CD4-positive, alpha-beta T cell treated with Interleukin-17A for 4 hours (primary cell): ENCODE data around the gene FXYD5.

ENCODE experiments used
- DNase-seq: peaks from one replicate; pipeline ENCODE4 v3.0.0-alpha.2; 2020; ENCODE audit warnings: mixed read lengths

The FXYD5 gene, protein sequence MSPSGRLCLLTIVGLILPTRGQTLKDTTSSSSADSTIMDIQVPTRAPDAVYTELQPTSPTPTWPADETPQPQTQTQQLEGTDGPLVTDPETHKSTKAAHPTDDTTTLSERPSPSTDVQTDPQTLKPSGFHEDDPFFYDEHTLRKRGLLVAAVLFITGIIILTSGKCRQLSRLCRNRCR

DNA sequence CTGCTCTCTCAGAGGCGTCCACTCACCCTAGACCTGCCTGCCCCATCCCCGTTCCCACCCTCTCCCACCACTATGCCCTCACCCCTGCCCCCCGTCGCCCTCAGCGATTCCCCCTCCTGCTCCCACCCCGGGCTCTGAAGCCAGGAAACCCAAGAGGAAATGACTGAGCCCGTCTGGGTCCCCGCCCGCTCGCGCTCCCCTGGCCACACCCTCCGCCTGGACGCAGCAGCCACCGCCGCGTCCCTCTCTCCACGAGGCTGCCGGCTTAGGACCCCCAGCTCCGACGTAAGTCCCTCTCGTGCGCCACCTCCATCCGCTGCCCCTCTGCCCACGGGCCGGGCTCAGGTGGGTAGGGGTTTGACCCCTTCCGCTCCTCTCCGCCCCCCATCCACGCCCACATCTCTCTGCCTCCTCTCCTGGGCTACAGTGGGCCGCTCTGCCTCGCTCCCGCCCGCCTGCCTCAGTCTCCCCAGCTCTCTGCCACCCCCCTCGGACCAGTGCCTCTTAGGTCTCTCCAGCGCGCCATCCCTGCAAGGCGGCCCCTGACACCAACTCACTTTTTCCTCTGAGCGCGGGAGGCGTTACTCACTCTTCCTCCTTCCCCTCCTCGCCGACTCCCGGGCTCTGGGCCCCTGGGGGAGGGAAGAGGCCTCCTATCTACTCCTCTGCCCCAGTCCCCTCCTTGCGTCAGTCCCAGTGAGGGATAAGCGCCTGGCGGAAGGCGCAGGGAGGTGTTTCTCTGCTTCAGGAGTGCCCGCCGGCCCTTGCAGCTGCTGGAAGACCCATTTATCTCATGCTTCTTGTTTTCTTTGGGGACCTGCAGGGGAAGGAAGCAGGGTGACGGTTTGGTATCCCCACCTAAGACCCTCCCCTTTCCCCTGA is at the start of gene FXYD5:
Gene FXYD5 (plus strand): TSS at position 211 of the 882 bp plus-strand sequence. CDS start 816 bp downstream, outside the sequence.
- peak; percentile 79 for DNase-seq

DNA sequence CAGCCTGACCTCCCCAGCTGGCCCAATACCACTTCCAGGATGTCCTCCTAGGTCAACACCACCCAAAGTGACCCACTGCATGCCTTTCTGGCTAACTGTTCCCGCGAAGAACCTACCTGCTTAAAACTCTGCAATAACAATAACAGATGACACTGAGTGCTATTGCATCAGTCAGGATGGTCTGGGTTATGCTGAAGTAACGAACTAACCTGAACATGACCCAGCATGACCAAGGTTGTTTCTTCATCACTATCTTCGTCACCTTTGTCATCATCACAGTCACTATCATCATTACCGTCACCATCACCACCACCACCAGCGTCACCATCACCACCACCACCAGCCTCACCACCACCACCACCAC is 49.5 kb upstream of the FXYD5 start:
- DNase-seq, result no peak

DNA sequence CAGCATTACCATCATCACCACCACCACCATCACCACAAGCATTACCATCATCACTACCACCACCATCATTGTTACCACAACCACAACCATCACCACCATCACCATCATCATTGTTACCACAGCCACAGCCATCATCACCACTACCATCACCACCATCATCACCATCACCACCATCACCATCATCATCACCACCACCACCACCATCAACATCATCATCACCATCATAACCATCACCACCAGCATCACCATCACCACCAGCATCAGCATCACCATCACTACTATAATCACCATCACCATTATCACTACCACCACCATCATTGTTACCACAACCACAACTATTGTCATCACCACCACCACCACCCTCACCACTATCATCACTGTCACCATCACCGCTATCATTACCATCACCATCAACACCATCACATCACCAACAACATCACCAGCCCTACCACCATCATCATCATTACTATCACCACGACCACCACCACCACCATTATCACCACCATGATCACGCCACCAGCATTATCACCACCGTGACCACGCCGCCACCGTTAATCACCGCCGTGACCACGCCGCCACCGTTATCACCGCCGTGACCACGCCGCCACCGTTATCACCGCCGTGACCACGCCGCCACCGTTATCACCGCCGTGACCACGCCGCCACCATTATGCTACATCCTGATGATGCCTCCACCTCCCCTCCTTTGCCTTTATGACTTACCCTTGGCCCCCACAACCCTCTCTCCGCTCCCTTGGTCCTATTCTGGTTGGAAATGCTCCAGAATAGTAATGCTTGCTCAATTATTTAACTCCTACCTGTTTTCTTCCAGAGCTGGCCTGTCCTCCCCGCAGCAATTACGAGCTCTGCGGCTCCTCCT is 48.9 kb upstream of the FXYD5 start:
- no peak for DNase-seq

DNA sequence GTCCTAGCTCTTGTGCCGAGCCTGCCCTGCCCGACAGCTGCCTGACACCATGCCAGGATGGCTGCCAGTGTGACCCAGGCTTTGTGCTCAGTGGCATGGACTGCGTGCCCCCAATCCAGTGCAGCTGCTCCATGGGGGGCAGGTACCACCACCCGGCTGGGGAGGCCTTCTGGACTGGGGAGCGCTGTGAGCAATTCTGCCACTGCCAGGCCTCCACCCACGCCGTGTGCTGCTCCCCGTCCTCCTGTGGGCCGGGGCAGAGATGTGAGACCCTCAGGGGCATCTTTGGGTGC is 48.3 kb upstream of the FXYD5 start:
- DNase-seq, result no peak

DNA sequence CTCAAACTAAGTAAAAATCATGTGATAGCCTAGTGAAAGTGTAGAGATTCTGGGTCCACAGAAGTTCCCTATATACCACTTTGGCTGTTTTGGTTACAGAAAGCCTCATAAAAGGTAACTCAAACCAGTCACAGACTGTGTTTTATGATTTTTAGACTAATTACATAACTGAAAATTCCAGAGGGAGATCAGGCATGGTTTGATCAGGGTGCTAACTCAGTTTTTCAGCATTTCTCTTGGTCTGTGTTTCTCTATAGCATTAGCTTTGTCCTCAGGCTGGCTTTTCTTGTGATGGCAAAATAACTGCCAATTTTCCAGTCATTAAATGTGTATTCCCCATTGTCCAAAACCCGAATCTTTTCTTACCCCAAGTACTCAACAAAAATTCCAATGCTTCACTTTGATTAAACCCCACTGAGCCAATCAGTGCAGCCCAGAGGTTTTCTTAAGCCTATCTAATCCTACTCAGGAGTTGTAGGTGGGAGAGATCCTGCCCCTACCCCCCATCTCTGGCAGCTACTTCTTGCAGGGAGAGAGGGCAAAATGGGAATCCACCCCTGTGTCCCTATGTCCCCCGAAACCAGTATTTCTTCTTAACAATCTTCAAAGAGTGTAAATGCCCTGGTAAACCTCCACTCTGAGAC is 47.5 kb upstream of the FXYD5 start:
- DNase-seq, result no peak

DNA sequence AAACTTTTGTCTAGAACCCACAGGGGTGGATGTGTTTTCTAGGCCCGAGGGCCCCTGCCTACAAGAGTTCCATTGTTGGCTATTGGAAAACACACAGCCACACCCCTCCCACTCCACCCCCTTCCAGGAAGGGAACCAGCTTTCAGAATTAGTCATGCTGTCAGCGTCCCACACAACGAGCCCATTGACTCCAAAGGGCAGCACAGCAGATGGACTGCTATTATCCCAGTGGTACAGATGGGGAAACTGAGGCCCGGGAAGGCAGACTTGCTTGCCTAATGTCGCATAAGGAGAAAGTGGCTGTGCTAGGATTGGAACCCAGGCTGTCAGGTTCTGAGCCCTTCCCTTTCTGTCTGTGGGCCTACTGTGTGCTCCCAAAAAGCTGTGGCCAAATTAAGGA is 47.0 kb upstream of the FXYD5 start:
- no peak for DNase-seq

DNA sequence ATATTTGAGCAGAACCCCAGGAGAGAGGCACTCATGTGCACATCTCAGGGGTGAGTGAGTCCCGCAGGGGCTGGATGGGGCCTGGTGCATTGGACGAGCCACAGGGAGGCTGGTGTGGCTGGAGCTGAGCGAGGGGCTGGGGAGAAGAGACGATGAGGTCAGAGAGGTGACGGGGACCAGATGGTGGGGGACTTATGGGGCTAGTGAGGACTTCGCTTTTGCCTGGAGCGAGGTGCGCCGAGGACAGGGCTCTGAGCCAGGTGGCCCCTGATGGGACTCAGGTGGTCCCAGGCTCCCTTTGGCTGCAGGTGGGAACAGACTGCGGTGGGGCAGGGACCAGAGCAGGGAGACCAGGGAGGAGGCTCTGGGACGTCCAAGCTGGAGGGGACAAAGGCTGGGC is 45.8 kb upstream of the FXYD5 start:
- no peak for DNase-seq

DNA sequence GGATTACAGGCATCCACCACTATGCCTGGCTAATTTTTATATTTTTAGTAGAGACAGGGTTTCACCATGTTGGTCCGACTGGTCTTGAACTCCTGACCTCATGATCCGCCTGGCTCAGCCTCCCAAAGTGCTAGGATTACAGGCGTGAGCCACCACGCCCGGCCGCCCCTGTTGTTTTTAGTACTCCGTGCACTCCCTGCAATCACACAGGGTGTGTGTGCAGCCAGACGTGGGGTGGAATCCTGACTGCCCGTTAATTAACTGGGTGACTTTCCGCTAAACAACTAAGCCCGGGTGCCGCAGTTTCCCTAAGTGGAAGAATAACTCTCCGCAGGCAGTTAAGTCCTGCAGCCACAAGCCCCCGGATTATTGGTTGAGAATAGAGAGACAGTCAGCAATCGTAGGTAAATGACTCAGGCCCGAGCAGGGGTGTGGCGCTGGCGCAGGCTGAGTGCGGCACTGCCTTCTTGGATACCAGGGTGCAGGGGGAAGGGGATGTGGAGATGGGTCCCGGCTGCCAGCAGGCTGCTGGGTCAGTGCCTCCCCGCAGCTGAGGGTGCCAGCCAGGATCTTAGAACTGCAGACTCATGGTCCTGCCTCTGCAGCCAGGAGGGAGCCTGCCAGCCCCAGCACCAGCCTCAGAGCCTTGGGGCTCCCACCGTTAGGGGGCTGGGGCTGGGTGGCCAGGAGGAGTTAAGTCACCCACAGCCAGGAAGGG is 45.0 kb upstream of the FXYD5 start:
- DNase-seq, result no peak

DNA sequence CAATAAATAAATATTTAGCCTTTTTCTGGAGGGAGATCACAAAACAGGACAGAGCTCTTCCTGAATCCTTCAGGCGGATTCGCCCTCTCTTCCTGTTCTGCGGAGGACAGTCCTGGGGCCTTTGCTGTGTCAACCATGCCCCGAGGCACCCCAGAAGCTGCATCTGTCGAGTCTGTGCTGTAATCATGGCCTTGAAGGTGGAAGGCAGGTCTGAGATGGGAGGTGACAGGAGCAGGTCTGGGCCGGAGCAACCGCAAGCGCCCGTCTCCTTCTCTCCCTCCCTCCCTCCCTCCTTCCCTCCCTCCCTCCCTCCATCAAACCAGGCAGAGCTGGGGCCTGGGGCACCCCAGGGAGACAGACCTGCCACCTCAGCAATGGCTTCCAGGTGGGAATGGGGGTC is 43.6 kb upstream of the FXYD5 start:
- DNase-seq, result no peak

DNA sequence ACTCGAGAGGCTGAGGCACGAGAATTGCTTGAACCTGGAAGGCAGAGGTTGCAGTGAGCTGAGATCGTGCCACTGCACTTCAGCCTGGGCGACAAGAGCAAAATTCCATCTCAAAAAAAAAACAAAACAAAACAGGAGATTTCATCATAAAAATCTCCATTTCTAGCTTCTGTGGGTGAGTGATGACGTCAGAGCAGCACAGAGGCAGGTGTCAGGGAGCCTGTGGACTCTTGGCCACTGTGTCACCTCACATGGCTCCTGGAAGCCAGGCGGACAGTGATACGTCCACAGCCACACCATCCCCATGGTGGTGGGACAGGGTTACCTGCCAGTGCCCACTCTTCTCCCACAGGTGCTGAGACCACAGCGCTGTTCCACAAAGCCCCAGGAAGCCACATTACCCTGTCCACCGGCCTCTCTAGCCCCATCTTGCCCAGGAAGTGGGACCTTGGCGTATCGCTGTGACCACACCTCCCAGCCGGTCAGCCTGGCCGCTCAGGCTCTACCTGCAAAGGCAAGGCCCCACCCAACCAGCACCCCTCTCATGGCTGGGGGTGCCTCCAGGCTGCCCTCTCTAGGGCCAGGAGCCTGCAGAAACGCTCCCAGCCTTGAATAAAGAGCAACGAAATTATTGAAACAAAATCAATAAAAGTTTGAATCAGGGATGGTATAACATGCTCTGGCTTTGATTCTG is 41.4 kb upstream of the FXYD5 start:
- DNase-seq, result no peak

DNA sequence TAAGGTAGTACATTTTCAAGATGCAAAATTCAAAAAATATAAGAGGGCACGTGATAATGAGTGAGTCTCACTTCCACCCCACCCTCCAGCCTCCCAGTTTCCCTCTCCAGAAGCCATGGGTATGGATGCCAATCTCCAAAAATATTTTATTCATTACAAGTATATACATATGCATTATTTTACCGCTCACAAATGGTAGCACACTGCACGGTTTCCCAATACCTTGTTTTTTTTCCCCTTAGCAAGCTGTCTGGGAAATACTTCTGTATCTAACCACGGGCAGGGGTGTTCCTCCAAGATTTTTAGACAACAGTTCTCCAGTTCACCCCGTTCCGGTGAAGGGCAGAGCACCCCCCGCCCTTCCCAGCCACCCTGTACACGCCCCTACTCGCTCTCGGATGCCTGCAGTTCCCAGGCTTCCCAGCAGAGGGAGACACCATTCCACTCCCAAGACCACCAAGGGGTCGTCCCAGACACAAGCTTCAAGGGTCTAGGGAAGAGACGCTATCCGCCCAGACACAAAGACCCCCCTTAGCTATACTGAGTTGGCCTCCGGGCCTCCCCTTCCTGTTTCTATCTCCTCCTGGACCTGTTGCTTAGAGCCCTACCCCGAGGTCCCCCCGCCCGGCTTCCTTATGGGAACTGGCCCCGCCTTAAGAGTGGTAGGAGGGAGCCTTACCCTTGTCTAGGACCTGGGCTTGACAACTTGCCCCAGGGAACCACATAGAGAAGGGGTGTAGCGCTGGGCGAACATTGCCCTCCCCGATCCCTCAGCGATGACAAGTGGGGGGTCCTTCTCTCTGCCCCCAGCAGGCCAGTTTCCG is 40.0 kb upstream of the FXYD5 start:
- peak; percentile 79 for DNase-seq

DNA sequence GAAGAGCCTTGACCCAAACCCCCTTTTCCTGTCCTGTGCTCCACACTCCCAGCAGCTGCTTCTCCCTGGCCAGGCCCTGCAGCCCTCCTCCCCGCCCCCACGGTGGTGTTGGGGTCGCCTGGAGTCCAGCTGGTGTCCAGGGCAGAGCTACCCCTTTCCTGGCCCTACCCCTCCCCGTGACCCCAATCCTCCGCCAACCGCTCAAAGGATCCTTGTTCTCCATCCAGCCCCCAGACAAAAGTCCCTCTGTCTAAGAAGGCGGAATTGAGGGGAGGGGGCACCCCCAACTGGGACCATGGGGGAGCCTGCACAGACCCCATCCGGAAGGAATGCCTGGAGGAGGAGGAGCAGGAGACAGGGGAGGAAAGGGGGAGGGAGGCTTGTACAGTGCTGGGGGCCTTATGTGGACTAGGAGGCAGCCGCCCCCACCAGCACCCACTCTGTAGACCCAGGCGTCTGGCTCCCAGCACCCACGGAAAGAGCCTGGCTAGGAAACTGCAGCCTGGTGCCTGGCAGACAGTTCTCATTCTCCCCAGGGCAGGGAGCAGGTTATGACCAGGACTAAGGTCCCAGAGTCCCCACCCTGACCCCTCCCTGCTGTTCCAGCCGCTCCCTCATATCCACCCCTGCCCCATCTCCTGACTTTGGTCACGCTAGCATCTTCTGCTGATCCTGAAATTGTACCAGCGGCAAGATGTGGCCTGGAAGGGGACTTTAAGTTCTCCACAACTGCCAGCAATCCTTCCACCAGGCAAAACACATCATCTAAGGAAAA is 39.2 kb upstream of the FXYD5 start, which contains the start of gene FXYD3:
Gene FXYD3 (plus strand): TSS at position 647 of the 775 bp plus-strand sequence. CDS start 3,554 bp downstream, outside the sequence.
- DNase-seq, result no peak

DNA sequence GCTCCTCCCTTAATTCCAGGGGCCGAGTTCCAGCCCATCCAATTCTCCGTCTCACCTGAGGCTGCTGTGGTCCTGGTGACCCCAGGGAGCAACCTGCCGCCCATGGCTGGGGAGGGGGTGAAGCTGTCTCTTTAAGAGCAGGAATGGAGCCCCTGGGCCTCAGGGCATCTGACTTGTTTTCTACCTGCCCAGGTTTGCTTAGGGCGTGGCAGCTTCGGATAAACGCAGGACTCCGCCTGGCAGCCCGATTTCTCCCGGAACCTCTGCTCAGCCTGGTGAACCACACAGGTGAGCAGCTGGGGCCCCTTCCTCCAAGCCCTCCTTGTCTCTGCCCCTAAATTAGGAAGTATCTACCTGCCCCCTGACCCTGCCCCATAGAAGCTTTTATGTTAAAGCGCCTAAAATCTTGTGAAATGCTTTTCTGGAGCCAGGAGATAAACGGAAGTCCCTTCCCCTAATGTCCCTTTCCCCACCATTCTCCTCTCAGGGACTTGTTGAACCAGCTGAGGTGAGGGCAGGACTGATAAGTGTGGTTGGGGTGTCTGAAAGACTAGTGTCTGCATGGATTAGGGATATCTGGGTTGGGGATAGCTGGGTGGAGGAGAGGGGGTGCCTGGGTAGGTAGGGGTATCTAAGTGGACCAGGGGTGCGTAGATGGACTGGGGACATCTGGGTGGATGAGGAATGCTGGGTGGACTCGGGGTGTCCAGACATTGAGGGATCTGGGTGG is 38.3 kb upstream of the FXYD5 start:
- DNase-seq, result no peak

DNA sequence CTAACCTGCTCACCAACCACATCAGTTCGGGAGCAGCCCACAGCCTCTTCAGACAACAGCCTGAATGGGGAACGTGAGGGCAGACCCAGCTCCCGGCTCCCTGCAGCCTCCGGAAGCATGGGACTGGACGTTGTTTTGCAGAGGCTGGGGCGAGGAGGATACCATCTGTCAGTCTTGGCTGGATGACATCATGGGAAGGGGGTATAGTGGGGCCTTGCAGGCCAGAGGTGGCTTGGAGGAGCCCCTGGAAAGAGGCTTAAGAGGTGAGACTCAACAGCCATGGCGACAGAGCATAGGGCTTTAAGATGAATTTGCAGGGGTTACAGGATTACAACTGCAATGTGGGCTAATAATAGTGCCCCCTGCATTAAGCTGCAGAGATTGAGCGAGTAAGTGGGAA is 37.4 kb upstream of the FXYD5 start:
- no peak for DNase-seq

DNA sequence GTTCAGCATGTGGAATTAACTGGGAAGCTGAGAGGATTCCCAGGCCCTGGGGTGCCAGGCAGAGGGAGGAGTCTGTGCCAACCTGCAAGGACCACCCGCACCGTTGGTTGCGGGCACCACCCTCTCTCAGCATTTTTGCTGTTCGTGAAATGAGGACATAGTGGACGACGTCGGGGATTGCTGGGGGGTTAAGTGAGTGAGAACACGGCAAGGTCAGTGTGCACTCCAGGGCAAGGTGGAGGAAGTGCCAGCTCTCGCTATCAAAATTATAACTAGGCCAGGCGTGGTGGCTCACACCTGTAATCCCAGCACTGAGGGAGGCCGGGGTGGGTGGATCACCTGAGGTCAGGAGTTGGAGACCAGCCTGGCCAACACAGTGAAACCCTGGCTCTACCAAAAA is 36.7 kb upstream of the FXYD5 start:
- no peak for DNase-seq

DNA sequence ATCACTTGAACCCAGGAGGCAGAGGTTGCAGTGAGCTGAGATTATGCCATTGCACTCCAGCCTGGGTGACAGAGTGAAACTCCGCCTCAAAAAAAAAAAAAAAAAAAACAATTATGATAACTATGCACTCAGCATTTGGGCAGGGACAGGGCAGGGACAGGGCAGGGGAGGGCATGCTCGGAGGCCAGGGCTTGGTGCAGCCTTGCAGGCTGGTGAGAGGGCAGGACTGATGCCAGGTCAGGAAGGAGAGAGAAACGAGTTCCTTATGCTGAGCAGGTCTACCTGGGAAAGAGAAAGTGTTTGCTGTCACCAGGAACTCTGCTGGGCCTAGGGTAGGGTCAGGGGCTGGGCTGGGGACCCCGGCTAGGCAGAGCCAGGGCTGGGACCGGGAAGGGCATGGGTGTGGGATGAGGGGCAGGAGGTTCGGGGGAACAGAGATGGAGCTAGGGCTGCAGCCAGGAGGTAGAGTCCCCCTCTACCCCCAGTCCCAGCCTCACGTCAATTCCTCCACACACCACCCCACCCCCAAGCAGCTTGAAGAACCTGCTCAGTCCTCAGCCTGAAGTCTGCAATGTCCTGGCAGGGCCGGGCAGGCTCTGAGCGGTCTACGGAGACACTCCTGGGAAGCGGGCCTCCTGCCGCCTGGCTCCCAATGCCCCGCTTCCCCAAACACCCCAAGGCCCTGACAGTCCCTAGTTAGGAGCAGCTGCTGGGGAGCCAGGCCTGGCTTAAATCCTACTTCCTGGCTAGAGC is 36.1 kb upstream of the FXYD5 start:
- DNase-seq, result no peak

DNA sequence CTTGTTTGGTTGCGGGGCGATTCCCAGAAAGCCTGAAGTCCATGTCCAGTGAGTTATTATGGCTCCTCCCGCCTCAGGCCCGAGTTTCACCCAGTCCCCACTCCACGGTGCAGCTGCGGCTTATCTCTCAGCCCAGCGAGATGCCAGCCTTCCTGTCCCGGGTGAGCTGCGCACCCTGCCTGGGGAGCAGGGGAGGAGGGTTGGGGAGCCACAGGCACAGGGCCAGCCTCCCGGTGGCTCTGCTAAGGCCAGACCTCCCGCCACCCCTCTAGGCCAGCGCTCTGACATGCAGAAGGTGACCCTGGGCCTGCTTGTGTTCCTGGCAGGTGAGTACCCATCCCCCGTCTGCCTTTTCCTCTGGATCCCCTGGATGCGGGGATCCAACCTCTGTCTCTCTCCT is 35.4 kb upstream of the FXYD5 start:
- no peak for DNase-seq

DNA sequence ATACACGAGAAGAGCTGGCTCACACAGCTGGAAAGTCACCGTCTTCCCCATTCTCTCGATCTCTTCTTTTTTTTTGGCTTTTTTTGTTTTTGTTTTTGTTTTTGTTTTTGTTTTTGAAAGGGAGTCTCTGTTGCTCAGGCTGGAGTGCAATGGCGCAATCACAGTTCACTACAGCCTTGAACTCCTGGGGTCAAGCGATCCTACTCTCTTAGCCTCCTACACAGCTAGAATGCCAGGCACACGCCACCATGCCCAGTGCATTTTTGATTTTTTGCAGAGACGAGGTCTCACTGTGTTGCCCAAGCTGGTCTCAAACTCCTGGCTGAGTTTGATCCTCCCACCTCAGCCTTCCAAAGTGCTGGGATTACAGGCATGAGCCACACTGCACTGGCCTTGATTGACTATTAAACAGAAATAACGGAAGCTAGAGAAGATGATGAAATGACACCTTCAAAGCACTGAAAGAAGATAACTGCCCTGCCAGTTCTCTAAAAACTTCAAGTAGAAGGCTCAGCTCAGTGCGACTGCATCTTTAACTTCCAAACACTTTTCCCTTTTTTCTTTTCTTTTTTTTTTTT is 34.9 kb upstream of the FXYD5 start:
- DNase-seq, result no peak
